Middle frontal gyrus (tissue), 1 donor: ENCODE measurements around the gene HS6ST1.

ENCODE experiments used
- DNase-seq: peaks from one replicate; pipeline ENCODE4 v3.0.0-alpha.2; 2015; ENCODE audit warnings: low spot score; ENCODE audit errors: extremely low spot score

HS6ST1 gene

GRCh38 chr2:128318776-128319464 lies at the start of gene HS6ST1:
Gene HS6ST1 (minus strand): TSS chr2:128318868. CDS start chr2:128318563, 305 bp downstream.
- DNase-seq: peak; percentile 67

GRCh38 chr2:128367601-128368359 lies 49.1 kb upstream of the HS6ST1 start:
- no peak for DNase-seq

GRCh38 chr2:128366713-128367511 lies 48.2 kb upstream of the HS6ST1 start:
- no peak for DNase-seq

GRCh38 chr2:128365217-128365905 lies 46.7 kb upstream of the HS6ST1 start:
- DNase-seq: no peak

- DNase-seq: no peak
Measured at GRCh38 chr2:128364441-128364911, 45.8 kb upstream of the HS6ST1 start.

- DNase-seq: no peak
Measured at GRCh38 chr2:128363934-128364361, 45.3 kb upstream of the HS6ST1 start.

GRCh38 chr2:128362889-128363228 lies 44.2 kb upstream of the HS6ST1 start:
- DNase-seq: no peak

- no peak for DNase-seq
Measured at GRCh38 chr2:128362176-128362888, 43.7 kb upstream of the HS6ST1 start.

- no peak for DNase-seq
Measured at GRCh38 chr2:128361376-128362131, 42.9 kb upstream of the HS6ST1 start.

GRCh38 chr2:128360711-128361110 lies 42.0 kb upstream of the HS6ST1 start:
- no peak for DNase-seq

- DNase-seq: no peak
Measured at GRCh38 chr2:128359841-128360240, 41.2 kb upstream of the HS6ST1 start.

- no peak for DNase-seq
Measured at GRCh38 chr2:128358941-128359731, 40.5 kb upstream of the HS6ST1 start.

- no peak for DNase-seq
Measured at GRCh38 chr2:128357506-128358370, 39.1 kb upstream of the HS6ST1 start.

- DNase-seq: no peak
Measured at GRCh38 chr2:128356127-128356526, 37.5 kb upstream of the HS6ST1 start.

- no peak for DNase-seq
Measured at GRCh38 chr2:128354726-128355470, 36.2 kb upstream of the HS6ST1 start.

GRCh38 chr2:128354161-128354560 lies 35.5 kb upstream of the HS6ST1 start:
- DNase-seq: no peak

GRCh38 chr2:128350736-128351135 lies 32.1 kb upstream of the HS6ST1 start:
- no peak for DNase-seq
